IMR-90 (cell line): ENCODE results near the gene ZNF446. TPM values are rescaled to one million over a fixed set of nuclear protein-coding genes. Genes with fewer than 3 reads are reported as not detected.

Source experiments
- ATAC-seq: fragments of 200-7000 bp; cut with Tn5 transposase; 2 replicates; pipeline ENCODE4 v1.9.1; 2020; ENCODE audit warnings: low read depth, mild to moderate bottlenecking, moderate library complexity
- BruUV-seq: library from RNA; stranded (reverse); fragments of 400-500 nt; replicated peaks from 2 replicates; lab custom pipeline; 2021; lab: Mats Ljungman, UMichigan
- CTCF ChIA-PET: fragments of 300-600 bp; formaldehyde crosslinking; extraction: SDS; loops from one replicate; lab custom pipeline; 2021; ENCODE audit warnings: antibody characterized with exemption; lab: Yijun Ruan, JAX
- POLR2A ChIA-PET: fragments of 300-600 bp; sonication (Branson Sonifier 250); formaldehyde crosslinking; loops from one replicate; lab custom pipeline; 2022; ENCODE audit warnings: antibody characterized with exemption; ENCODE audit not compliant: unreplicated experiment; lab: Charles Lee
- DNase-seq: peaks from one replicate; pipeline ENCODE4 v3.0.0; 2013
- H2AFZ ChIP-seq: replicated peaks from 2 replicates; pipeline ENCODE3; 2013; ENCODE audit warnings: low read length, mild to moderate bottlenecking; ENCODE audit not compliant: poor library complexity
- H2AK5ac ChIP-seq: 2 replicates; pipeline ENCODE4 v1.6.1; 2013; ENCODE audit warnings: low read depth, low read length, inconsistent platforms
- H2AK9ac ChIP-seq: replicated peaks from 2 replicates; pipeline ENCODE3; 2013; ENCODE audit warnings: mild to moderate bottlenecking, low read depth, low read length, moderate library complexity; ENCODE audit not compliant: poor library complexity
- H2BK120ac ChIP-seq: 2 replicates; pipeline ENCODE4 v1.6.1; 2013; ENCODE audit warnings: low read depth, low read length, inconsistent platforms
- H2BK15ac ChIP-seq: 3 replicates; pipeline ENCODE4 v1.6.1; 2013; ENCODE audit warnings: low read depth, low read length, inconsistent platforms
- H2BK20ac ChIP-seq: 2 replicates; pipeline ENCODE4 v1.6.1; 2013; ENCODE audit warnings: low read depth, mild to moderate bottlenecking, inconsistent platforms, low read length, moderate library complexity
- H2BK5ac ChIP-seq: 2 replicates; pipeline ENCODE4 v1.6.1; 2013; ENCODE audit warnings: mild to moderate bottlenecking, low read depth, low read length, inconsistent platforms; ENCODE audit not compliant: poor library complexity, severe bottlenecking
- H3K14ac ChIP-seq: replicated peaks from 2 replicates; pipeline ENCODE4 v1.6.1; 2013; ENCODE audit warnings: low read depth, low read length, inconsistent platforms
- H3K18ac ChIP-seq: 2 replicates; pipeline ENCODE4 v1.6.1; 2013; ENCODE audit warnings: low read depth, low read length, control low read depth
- H3K23ac ChIP-seq: 2 replicates; pipeline ENCODE4 v1.6.1; 2013; ENCODE audit warnings: low read depth, low read length, inconsistent platforms
- H3K27ac ChIP-seq: 2 replicates; pipeline ENCODE4 v1.5.1; 2013; ENCODE audit warnings: mild to moderate bottlenecking, control low read depth, low read length; ENCODE audit not compliant: insufficient read depth
- H3K27me3 ChIP-seq: 2 replicates; pipeline ENCODE4 v1.6.1; 2013; ENCODE audit warnings: low read length; ENCODE audit not compliant: control insufficient read depth, insufficient read depth
- H3K36me3 ChIP-seq: 2 replicates; pipeline ENCODE4 v1.6.1; 2013; ENCODE audit warnings: low read length, mixed read lengths; ENCODE audit not compliant: control insufficient read depth, insufficient read depth
- H3K4ac ChIP-seq: 2 replicates; pipeline ENCODE4 v1.6.1; 2013; ENCODE audit warnings: low read depth, low read length, inconsistent platforms
- H3K4me1 ChIP-seq: 2 replicates; pipeline ENCODE4 v1.6.1; 2013; ENCODE audit warnings: low read length, mixed read lengths; ENCODE audit not compliant: control insufficient read depth, insufficient read depth
- H3K4me2 ChIP-seq: 2 replicates; pipeline ENCODE4 v1.6.1; 2013; ENCODE audit warnings: low read depth, mild to moderate bottlenecking, control low read depth, low read length, moderate library complexity
- H3K4me3 ChIP-seq: 2 replicates; pipeline ENCODE4 v1.5.1; 2013; ENCODE audit warnings: low read depth, mild to moderate bottlenecking, control low read depth, low read length, moderate library complexity; ENCODE audit not compliant: insufficient read depth
- H3K56ac ChIP-seq: 2 replicates; pipeline ENCODE4 v1.6.1; 2013; ENCODE audit warnings: low read length, inconsistent platforms; ENCODE audit not compliant: insufficient read depth; ENCODE audit errors: extremely low read depth
- H3K79me1 ChIP-seq, 2 experiments: 2 replicates each; pipeline ENCODE4 v1.6.1; 2013; ENCODE audit warnings: low read length in 2 of 2, inconsistent platforms in 1 of 2, low read depth in 1 of 2
- H3K9ac ChIP-seq: 2 replicates; pipeline ENCODE4 v1.6.1; 2013; ENCODE audit warnings: low read depth, low read length, control low read depth
- H3K9me1 ChIP-seq: 2 replicates; pipeline ENCODE4 v1.6.1; 2013; ENCODE audit warnings: low read length, inconsistent platforms; ENCODE audit not compliant: insufficient read depth
- H3K9me3 ChIP-seq: 2 replicates; pipeline ENCODE4 v1.6.1; 2013; ENCODE audit warnings: low read length; ENCODE audit not compliant: control insufficient read depth, insufficient read depth
- H4K20me1 ChIP-seq: 2 replicates; pipeline ENCODE4 v1.6.1; 2013; ENCODE audit warnings: low read length, inconsistent platforms; ENCODE audit not compliant: insufficient read depth
- H4K5ac ChIP-seq: 2 replicates; pipeline ENCODE4 v1.6.1; 2013; ENCODE audit warnings: mild to moderate bottlenecking, low read depth, low read length, control low read depth
- H4K8ac ChIP-seq, 2 experiments: 2 replicates each; pipeline ENCODE4 v1.6.1; 2013; ENCODE audit warnings: low read depth in 2 of 2, low read length in 2 of 2, control low read depth in 1 of 2, inconsistent platforms in 1 of 2
- H4K91ac ChIP-seq: 2 replicates; pipeline ENCODE4 v1.6.1; 2013; ENCODE audit warnings: low read depth, low read length, inconsistent platforms; ENCODE audit not compliant: insufficient read depth
- CEBPB ChIP-seq: IDR thresholded peaks from 2 replicates; pipeline ENCODE4 v1.6.1; 2012; ENCODE audit warnings: low read depth, low read length, improper control_type of control experiment
- RFX5 ChIP-seq: IDR thresholded peaks from 2 replicates; pipeline ENCODE4 v1.8.0; 2012; ENCODE audit warnings: low read depth, mild to moderate bottlenecking, low read length, moderate library complexity
- WGBS, 2 experiments: methylation state at CpG; one replicate each; pipeline versions ENCODE4 v1.1.5 to v1.1.7; 2013; ENCODE audit warnings: missing lambda C conversion rate in 2 of 2; ENCODE audit not compliant: insufficient read length in 1 of 2; ENCODE audit errors: extremely low coverage in 2 of 2; 5-methylcytosine and 5-hydroxymethylcytosine counted together
- dilution Hi-C: fragments of 300-500 bp; cut with HindIII; formaldehyde crosslinking; loops from one replicate; pipeline ENCODE4 v1.14.3; 2018; ENCODE audit warnings: low sequenced_read_pairs; ENCODE audit not compliant: unreplicated experiment
- in situ Hi-C: fragments of 300-500 bp; cut with MboI; formaldehyde crosslinking; loops from 3 replicates; pipeline ENCODE4 v1.14.3; 2019; ENCODE audit warnings: low sequenced_read_pairs, inconsistent platforms, mixed read lengths
- intact Hi-C: fragments of 100-400 bp; cut with micrococcal nuclease; formaldehyde crosslinking; loops from 2 replicates; pipeline ENCODE4 v1.10.0; 2022
- polyA plus RNA-seq, 3 experiments: library from polyadenylated mRNA; depleted of rRNA; stranded (reverse); fragments of >200 nt; gene quantifications; 2 replicates each; pipeline ENCODE4 v1.2.3, GENCODE V29; 2012; ENCODE audit warnings: low replicate concordance in 1 of 3
- total RNA-seq: library from RNA; depleted of rRNA; stranded (reverse); fragments of >200 nt; gene quantifications from 2 replicates; pipeline ENCODE4 v1.2.3, GENCODE V29; 2012
- TF ChIP-seq, protein P1 (sequence below): fragments of 150-350 bp; IDR thresholded peaks from 2 replicates; pipeline ENCODE4 v1.6.1; 2017; ENCODE audit warnings: mild to moderate bottlenecking, antibody characterized with exemption, low read length, low read depth

The ZNF446 gene
- total and polyA plus RNA-seq, 2 of the 4 experiments (the other 2 are of a cell fraction): 4.8 to 6.9 TPM

DNA sequence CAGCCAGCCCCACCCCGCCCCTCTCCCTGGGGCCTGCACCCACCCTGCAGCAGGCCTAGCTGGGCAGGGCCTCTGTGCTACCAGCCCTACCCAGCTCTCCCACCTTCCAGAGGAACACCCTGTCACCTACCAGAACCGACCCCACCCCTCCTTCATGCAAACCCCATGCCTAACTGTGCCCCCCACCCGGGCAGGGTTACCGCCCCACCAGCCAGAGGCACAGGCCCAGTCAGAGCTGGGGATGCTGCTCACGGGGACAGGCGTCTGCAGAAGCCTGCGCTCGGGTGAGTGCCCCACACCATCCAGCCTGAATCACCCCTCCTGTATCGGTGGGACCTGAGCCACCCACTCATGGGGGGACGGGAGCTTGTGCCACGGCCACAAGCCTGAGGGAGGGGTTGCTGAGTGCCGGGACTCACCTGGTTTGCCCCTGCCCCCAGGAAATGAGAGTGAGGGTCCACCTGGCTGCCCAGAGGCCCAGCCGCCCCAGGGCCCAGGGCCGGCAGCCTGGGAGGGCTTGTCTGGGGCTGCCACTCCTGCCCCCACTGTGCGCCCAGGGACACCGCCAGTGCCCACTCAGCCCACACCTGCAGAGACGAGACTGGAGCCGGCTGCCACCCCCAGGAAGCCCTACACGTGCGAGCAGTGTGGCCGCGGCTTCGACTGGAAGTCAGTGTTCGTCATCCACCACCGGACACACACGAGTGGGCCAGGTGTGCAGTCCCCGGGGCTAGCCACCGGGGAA lies 3.8 kb downstream of the ZNF446 start:
- H2AK5ac ChIP-seq: no peak overlapping the region
- H3K36me3 ChIP-seq: peaks cover 11% of the 10 kb centered on the region
- H3K9ac ChIP-seq: no peak overlapping the region
- no peak overlapping the region for H4K91ac ChIP-seq
- DNase-seq (no peak), ATAC-seq (no peak)
- peaks cover 4% of the 10 kb centered on the region; the same call in 1 of the 2 replicates for H4K20me1 ChIP-seq
- no peak overlapping the region for H2BK120ac ChIP-seq
- TF ChIP-seq CEBPB: no peak
- TF ChIP-seq, protein P1, sequence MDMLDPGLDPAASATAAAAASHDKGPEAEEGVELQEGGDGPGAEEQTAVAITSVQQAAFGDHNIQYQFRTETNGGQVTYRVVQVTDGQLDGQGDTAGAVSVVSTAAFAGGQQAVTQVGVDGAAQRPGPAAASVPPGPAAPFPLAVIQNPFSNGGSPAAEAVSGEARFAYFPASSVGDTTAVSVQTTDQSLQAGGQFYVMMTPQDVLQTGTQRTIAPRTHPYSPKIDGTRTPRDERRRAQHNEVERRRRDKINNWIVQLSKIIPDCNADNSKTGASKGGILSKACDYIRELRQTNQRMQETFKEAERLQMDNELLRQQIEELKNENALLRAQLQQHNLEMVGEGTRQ: no peak
- TF ChIP-seq RFX5: no peak
- intact Hi-C loops (no loop called here), dilution Hi-C loops (no loop called here), in situ Hi-C loops (no loop called here)
- H4K8ac ChIP-seq: no peak overlapping the region
- H3K4me1 ChIP-seq: peaks cover 12% of the 10 kb centered on the region
- H2AFZ ChIP-seq: no peak overlapping the region
- no peak overlapping the region for H3K56ac ChIP-seq
- H3K9me1 ChIP-seq: peaks cover 18% of the 10 kb centered on the region
- H3K4ac ChIP-seq: no peak overlapping the region
- no peaks in the 10 kb centered on the region for H3K27me3 ChIP-seq
- 90% methylated on average over 7 of the region's 28 CpGs; no CpG with 5 or more reads in 1 of the 2 experiments for WGBS, 2 experiments
- no peak overlapping the region for H4K5ac ChIP-seq
- no peak overlapping the region for H3K14ac ChIP-seq
- BruUV-seq: no TSS peak
- no peak overlapping the region for H2BK20ac ChIP-seq
- H2BK5ac ChIP-seq: no peak overlapping the region
- no peak overlapping the region for H3K4me2 ChIP-seq
- no peak overlapping the region for H2AK9ac ChIP-seq
- H3K23ac ChIP-seq: no peak overlapping the region
- H2BK15ac ChIP-seq: no peak overlapping the region
- no peak overlapping the region for H3K27ac ChIP-seq
- H3K18ac ChIP-seq: no peak overlapping the region
- ChIA-PET POLR2A (no interaction called here), CTCF (no interaction called here)
- H3K4me3 ChIP-seq: no peak overlapping the region
- H3K79me1 ChIP-seq: peaks cover 6 to 24% of the 10 kb centered on the region in 2 experiments; a peak in 2 of 4 replicates
- H3K9me3 ChIP-seq: no peaks in the 10 kb centered on the region
